Right renal cortex interstitium (tissue), 3 donors: Measurements from ENCODE around the gene TPSD1. TPM values are rescaled to one million over a fixed set of nuclear protein-coding genes. Genes with fewer than 3 reads are reported as not detected.
"Not testable (repeated sequence)": the region's sequence is repeated elsewhere in the genome, so short reads cannot be mapped to it uniquely, and the experiment has no call there.

Source experiments
- DNase-seq, 3 donors: peaks; one replicate each; pipeline ENCODE4 v3.0.0-alpha.2; 2013; ENCODE audit warnings: low read depth in 3 of 3, low spot score in 2 of 3
- polyA plus RNA-seq, 3 donors: library from polyadenylated mRNA; unstranded; fragments of 120-200 nt; gene quantifications; one replicate each; pipeline ENCODE4 v1.2.1, GENCODE V29; 2013; ENCODE audit not compliant: insufficient read length in 3 of 3

Gene TPSD1
- polyA plus RNA-seq, 3 donors, result not detected

GRCh38 chr16:1293921-1294656, 38.2 kb downstream of the TPSD1 start:
- no peak for DNase-seq

- DNase-seq, result no peak
Measured at GRCh38 chr16:1295465-1295864, 39.6 kb downstream of the TPSD1 start.

- not testable (repeated sequence) for DNase-seq
Measured at GRCh38 chr16:1296688-1297017, 40.8 kb downstream of the TPSD1 start.

- no peak for DNase-seq
Measured at GRCh38 chr16:1297018-1297696, 41.3 kb downstream of the TPSD1 start.

- DNase-seq, result no peak
Measured at GRCh38 chr16:1298406-1298805, 42.5 kb downstream of the TPSD1 start.

- DNase-seq, result no peak
Measured at GRCh38 chr16:1299012-1299867, 43.4 kb downstream of the TPSD1 start.

- no peak for DNase-seq
Measured at GRCh38 chr16:1299868-1300203, 44.0 kb downstream of the TPSD1 start.

- no peak for DNase-seq
Measured at GRCh38 chr16:1300664-1301476, 45.0 kb downstream of the TPSD1 start.

- DNase-seq, result no peak
Measured at GRCh38 chr16:1301562-1301961, 45.7 kb downstream of the TPSD1 start.

- DNase-seq, result no peak
Measured at GRCh38 chr16:1305823-1306222, 50.0 kb downstream of the TPSD1 start.

GRCh38 chr16:1306334-1306733, 50.5 kb downstream of the TPSD1 start:
- no peak for DNase-seq

- no peak for DNase-seq
Measured at GRCh38 chr16:1308036-1308976, 52.4 kb downstream of the TPSD1 start.

Other genes with a start within 250 kb of the TPSD1 start
- under 1 TPM in 2 of 3 donors, not detected in 1; 0.18 to 0.21 TPM for gene SSTR5, start 183.3 kb upstream of the TPSD1 start, polyA plus RNA-seq
- not detected for gene C1QTNF8, start 159.8 kb upstream of the TPSD1 start, polyA plus RNA-seq
- 10 to 100 TPM; 16.6 to 18.4 (median 16.9) TPM for gene CACNA1H, start 103.0 kb upstream of the TPSD1 start, polyA plus RNA-seq
- gene TPSG1, start 30.8 kb upstream of the TPSD1 start, polyA plus RNA-seq, result under 1 TPM; 0.49 to 0.71 (median 0.54) TPM
- under 1 TPM in 1 of 3 donors, not detected in 2; 0.15 TPM for gene TPSB2, start 25.9 kb upstream of the TPSD1 start, polyA plus RNA-seq
- not detected for gene TPSAB1, start 15.4 kb upstream of the TPSD1 start, polyA plus RNA-seq
- 100 to 1,000 TPM; 147 to 155 (median 151) TPM for gene UBE2I, start 53.6 kb downstream of the TPSD1 start, polyA plus RNA-seq
- 1 to 10 TPM; 3.3 to 5.1 (median 5.1) TPM for gene BAIAP3, start 77.6 kb downstream of the TPSD1 start, polyA plus RNA-seq
- gene TSR3, start 95.8 kb downstream of the TPSD1 start, polyA plus RNA-seq, result 10 to 100 TPM; 33.5 to 47.5 (median 38.1) TPM
- 10 to 100 TPM; 51.7 to 54.5 (median 53.1) TPM for gene GNPTG, start 95.9 kb downstream of the TPSD1 start, polyA plus RNA-seq
- gene UNKL, start 158.6 kb downstream of the TPSD1 start, polyA plus RNA-seq, result 10 to 100 TPM; 11.1 to 14.0 (median 13.8) TPM
- 10 to 100 TPM; 13.7 to 14.9 (median 14.5) TPM for gene UQCC4, start 164.7 kb downstream of the TPSD1 start, polyA plus RNA-seq
- not detected for gene PERCC1, start 175.0 kb downstream of the TPSD1 start, polyA plus RNA-seq
- gene CCDC154, start 188.5 kb downstream of the TPSD1 start, polyA plus RNA-seq, result 1 to 10 TPM; 1.0 to 1.7 (median 1.5) TPM
- 10 to 100 TPM; 36.6 to 42.1 (median 39.4) TPM for gene CLCN7, start 219.0 kb downstream of the TPSD1 start, polyA plus RNA-seq
- not detected for gene PTX4, start 232.9 kb downstream of the TPSD1 start, polyA plus RNA-seq
- gene TELO2, start 237.3 kb downstream of the TPSD1 start, polyA plus RNA-seq, result 10 to 100 TPM; 23.2 to 29.3 (median 26.1) TPM